ENCODE results near the gene PPP1R11.

- TF ChIP-seq CTCF (IDR thresholded peaks at IDR 0.05) (no peak), ZFX (IDR thresholded peaks at IDR 0.05; ENCODE audit: borderline replicate concordance) (no peak)
Measured at GRCh38 chr6:30063315-30063714, 3.7 kb upstream of the PPP1R11 start.
